H9 (cell line): ENCODE measurements around the gene USH2A. TPM values are rescaled to one million over a fixed set of nuclear protein-coding genes. Genes with fewer than 3 reads are reported as not detected.

Experiments used
- DNase-seq: peaks from one replicate; pipeline ENCODE4 v3.0.0-alpha.2; 2017
- H2AFZ ChIP-seq: one replicate; pipeline ENCODE4 v1.6.1; 2013; ENCODE audit warnings: mild to moderate bottlenecking, low read length, control low read depth, moderate library complexity
- H2AK5ac ChIP-seq: 2 replicates; pipeline ENCODE4 v1.6.1; 2013; ENCODE audit warnings: low read length, control low read depth, mixed read lengths; ENCODE audit not compliant: insufficient read length
- H2BK120ac ChIP-seq: one replicate; pipeline ENCODE4 v1.6.1; 2013; ENCODE audit warnings: low read depth, mild to moderate bottlenecking, low read length, control low read depth, inconsistent platforms; ENCODE audit not compliant: poor library complexity, severe bottlenecking
- H2BK12ac ChIP-seq: 2 replicates; pipeline ENCODE4 v1.6.1; 2013; ENCODE audit warnings: low read length, control low read depth, mixed read lengths, low read depth; ENCODE audit not compliant: insufficient read length
- H2BK15ac ChIP-seq: 2 replicates; pipeline ENCODE4 v1.6.1; 2013; ENCODE audit warnings: low read depth, low read length, control low read depth
- H2BK20ac ChIP-seq: one replicate; pipeline ENCODE4 v1.6.1; 2013; ENCODE audit warnings: low read depth, mild to moderate bottlenecking, low read length, control low read depth, inconsistent platforms; ENCODE audit not compliant: poor library complexity, severe bottlenecking
- H2BK5ac ChIP-seq: 2 replicates; pipeline ENCODE4 v1.6.1; 2013; ENCODE audit warnings: low read length, control low read depth, mixed read lengths; ENCODE audit not compliant: insufficient read length
- H3K14ac ChIP-seq: 2 replicates; pipeline ENCODE4 v1.6.1; 2013; ENCODE audit warnings: low read length, control low read depth; ENCODE audit not compliant: insufficient read depth
- H3K18ac ChIP-seq: 2 replicates; pipeline ENCODE4 v1.6.1; 2013; ENCODE audit warnings: low read depth, mild to moderate bottlenecking, mixed read lengths, low read length, control low read depth; ENCODE audit not compliant: insufficient read length
- H3K23ac ChIP-seq: 2 replicates; pipeline ENCODE4 v1.6.1; 2013; ENCODE audit warnings: low read length, control low read depth, mixed read lengths, low read depth; ENCODE audit not compliant: insufficient read length
- H3K23me2 ChIP-seq: 2 replicates; pipeline ENCODE4 v1.6.1; 2013; ENCODE audit warnings: low read depth, mild to moderate bottlenecking, mixed read lengths, low read length, control low read depth; ENCODE audit not compliant: insufficient read length, poor library complexity, severe bottlenecking
- H3K27ac ChIP-seq: 2 replicates; pipeline ENCODE4 v1.5.1; 2013; ENCODE audit warnings: low read length, control low read depth, mixed read lengths, low read depth; ENCODE audit not compliant: insufficient read length
- H3K27me3 ChIP-seq: 2 replicates; pipeline ENCODE4 v1.6.1; 2013; ENCODE audit warnings: low read length, control low read depth, inconsistent platforms; ENCODE audit not compliant: insufficient read depth
- H3K4ac ChIP-seq: 2 replicates; pipeline ENCODE4 v1.6.1; 2013; ENCODE audit warnings: low read depth, mild to moderate bottlenecking, control low read depth, inconsistent platforms, low read length, moderate library complexity
- H3K4me1 ChIP-seq: 2 replicates; pipeline ENCODE4 v1.6.1; 2013; ENCODE audit warnings: low read length, control low read depth, inconsistent platforms; ENCODE audit not compliant: insufficient read depth
- H3K4me2 ChIP-seq: 2 replicates; pipeline ENCODE4 v1.6.1; 2013; ENCODE audit warnings: low read length, control low read depth, mixed read lengths; ENCODE audit not compliant: insufficient read length, insufficient read depth
- H3K56ac ChIP-seq: 2 replicates; pipeline ENCODE4 v1.6.1; 2013; ENCODE audit warnings: low read depth, mild to moderate bottlenecking, mixed read lengths, low read length, control low read depth; ENCODE audit not compliant: insufficient read length
- H3K79me1 ChIP-seq: 2 replicates; pipeline ENCODE4 v1.6.1; 2013; ENCODE audit warnings: low read depth, mild to moderate bottlenecking, moderate library complexity, low read length, control low read depth, inconsistent platforms; ENCODE audit not compliant: insufficient read depth, poor library complexity, severe bottlenecking
- H3K79me2 ChIP-seq: 2 replicates; pipeline ENCODE4 v1.6.1; 2013; ENCODE audit warnings: low read length, control low read depth, inconsistent platforms; ENCODE audit not compliant: insufficient read depth
- H3K9ac ChIP-seq: 2 replicates; pipeline ENCODE4 v1.6.1; 2013; ENCODE audit warnings: low read length, control low read depth, mixed read lengths; ENCODE audit not compliant: insufficient read length; ENCODE audit errors: extremely low read depth
- H3K9me3 ChIP-seq: one replicate; pipeline ENCODE4 v1.6.1; 2013; ENCODE audit warnings: low read depth, low read length, inconsistent platforms; ENCODE audit not compliant: control insufficient read depth
- H3T11ph ChIP-seq: one replicate; pipeline ENCODE4 v1.6.1; 2013; ENCODE audit warnings: mild to moderate bottlenecking, low read length, control low read depth, inconsistent platforms
- H4K20me1 ChIP-seq: one replicate; pipeline ENCODE4 v1.6.1; 2013; ENCODE audit not compliant: control insufficient read depth, insufficient read length, insufficient read depth
- H4K5ac ChIP-seq: 2 replicates; pipeline ENCODE4 v1.6.1; 2013; ENCODE audit warnings: low read depth, mild to moderate bottlenecking, mixed read lengths, low read length, control low read depth; ENCODE audit not compliant: insufficient read length
- H4K8ac ChIP-seq: replicated peaks from 2 replicates; pipeline ENCODE4 v1.6.1; 2013; ENCODE audit warnings: low read length, control low read depth, mixed read lengths, low read depth; ENCODE audit not compliant: insufficient read length
- H4K91ac ChIP-seq: 2 replicates; pipeline ENCODE4 v1.6.1; 2013; ENCODE audit warnings: low read depth, mild to moderate bottlenecking, moderate library complexity, mixed read lengths, low read length, control low read depth; ENCODE audit not compliant: insufficient read length
- H3K27ac Mint-ChIP-seq, 3 experiments: 2 replicates in 2 of 3; 3 replicates in 1 of 3; pipeline ENCODE4 v1.8.0; 2020 to 2021; ENCODE audit warnings: mixed read lengths in 3 of 3, mild to moderate bottlenecking in 1 of 3, moderate library complexity in 1 of 3
- H3K27me3 Mint-ChIP-seq: 2 replicates; pipeline ENCODE4 v1.8.0; 2021; ENCODE audit warnings: low read depth, mild to moderate bottlenecking, moderate library complexity, mixed read lengths
- H3K36me3 Mint-ChIP-seq, 3 experiments: 2 replicates in 2 of 3; 3 replicates in 1 of 3; pipeline ENCODE4 v1.8.0; 2020 to 2021; ENCODE audit warnings: low read depth in 3 of 3, mixed read lengths in 3 of 3; ENCODE audit not compliant: insufficient read depth in 1 of 3
- H3K4me1 Mint-ChIP-seq, 2 experiments: 2 replicates each; pipeline ENCODE4 v1.8.0; 2020; ENCODE audit warnings: mixed read lengths in 2 of 2
- H3K4me3 Mint-ChIP-seq, 2 experiments: 2 replicates in 1 of 2; 3 replicates in 1 of 2; pipeline ENCODE4 v1.8.0; 2020 to 2021; ENCODE audit warnings: mild to moderate bottlenecking in 2 of 2, mixed read lengths in 2 of 2, moderate library complexity in 1 of 2
- H3K9me3 Mint-ChIP-seq, 2 experiments: 2 replicates in 1 of 2; 3 replicates in 1 of 2; pipeline ENCODE4 v1.8.0; 2020; ENCODE audit warnings: mild to moderate bottlenecking in 2 of 2, mixed read lengths in 2 of 2, moderate library complexity in 1 of 2
- CTCF ChIP-seq: fragments of 200-600 bp; sonication (generic); conservative IDR thresholded peaks from 3 replicates; pipeline ENCODE4 v1.8.0; 2021; ENCODE audit warnings: antibody characterized with exemption, mild to moderate bottlenecking
- WGBS: extraction: QIAGEN DNeasy Blood & Tissue Kit; methylation state at CpG from one replicate; pipeline ENCODE4 v1.1.7; 2013; ENCODE audit warnings: missing lambda C conversion rate, low lambda C conversion rate, mixed read lengths; ENCODE audit not compliant: insufficient read length; ENCODE audit errors: extremely low coverage; 5-methylcytosine and 5-hydroxymethylcytosine counted together
- total RNA-seq: library from RNA; stranded (reverse); gene quantifications from 2 replicates; pipeline ENCODE4 v1.2.1, GENCODE V29; 2021

Gene USH2A
- total RNA-seq, 1 experiment from 2014 or later = 0.11 TPM

- Histone ChIP-seq H3K18ac (no peak overlapping the region), H3K79me1 (no peaks in the 10 kb centered on the region), H3K9ac (no peak overlapping the region), H3K56ac (no peak overlapping the region), H3K4me1 (peaks cover 3% of the 10 kb centered on the region; the same call in 1 of the 2 replicates), H3K4me2 (no peak overlapping the region), H2AK5ac (no peak overlapping the region), H3K23me2 (no peaks in the 10 kb centered on the region), H4K8ac (no peak overlapping the region), H3K4ac (no peak overlapping the region), H2BK15ac (no peak overlapping the region), H3K23ac (no peak overlapping the region), H2BK20ac (no peak overlapping the region), H3T11ph (no peak overlapping the region), H3K27me3 (no peaks in the 10 kb centered on the region), H3K27ac (no peak overlapping the region), H3K14ac (no peak overlapping the region), H3K79me2 (no peaks in the 10 kb centered on the region), H2BK120ac (no peak overlapping the region), H4K20me1 (no peaks in the 10 kb centered on the region), H3K9me3 (no peaks in the 10 kb centered on the region), H2BK5ac (no peak overlapping the region), H2BK12ac (no peak overlapping the region), H2AFZ (no peak overlapping the region), H4K91ac (no peak overlapping the region), H4K5ac (no peak overlapping the region)
- Mint-ChIP-seq H3K27me3 (no peaks in the 10 kb centered on the region), H3K4me1 (peaks cover 18 to 20% of the 10 kb centered on the region in 2 experiments), H3K9me3 (no peaks in the 10 kb centered on the region), H3K27ac (no peak overlapping the region), H3K4me3 (no peak overlapping the region), H3K36me3 (no peaks in the 10 kb centered on the region)
- no peak for TF ChIP-seq CTCF
- DNase-seq = no peak
- no CpG with 5 or more reads among the region's 2 CpGs for WGBS
Measured at GRCh38 chr1:215780139-215780538, 643.1 kb downstream of the USH2A start.
